ENCODE data around the gene PGK1.
"Not testable (repeated sequence)": the region's sequence is repeated elsewhere in the genome, so short reads cannot be mapped to it uniquely, and the experiment has no call there.

The PGK1 gene

DNA sequence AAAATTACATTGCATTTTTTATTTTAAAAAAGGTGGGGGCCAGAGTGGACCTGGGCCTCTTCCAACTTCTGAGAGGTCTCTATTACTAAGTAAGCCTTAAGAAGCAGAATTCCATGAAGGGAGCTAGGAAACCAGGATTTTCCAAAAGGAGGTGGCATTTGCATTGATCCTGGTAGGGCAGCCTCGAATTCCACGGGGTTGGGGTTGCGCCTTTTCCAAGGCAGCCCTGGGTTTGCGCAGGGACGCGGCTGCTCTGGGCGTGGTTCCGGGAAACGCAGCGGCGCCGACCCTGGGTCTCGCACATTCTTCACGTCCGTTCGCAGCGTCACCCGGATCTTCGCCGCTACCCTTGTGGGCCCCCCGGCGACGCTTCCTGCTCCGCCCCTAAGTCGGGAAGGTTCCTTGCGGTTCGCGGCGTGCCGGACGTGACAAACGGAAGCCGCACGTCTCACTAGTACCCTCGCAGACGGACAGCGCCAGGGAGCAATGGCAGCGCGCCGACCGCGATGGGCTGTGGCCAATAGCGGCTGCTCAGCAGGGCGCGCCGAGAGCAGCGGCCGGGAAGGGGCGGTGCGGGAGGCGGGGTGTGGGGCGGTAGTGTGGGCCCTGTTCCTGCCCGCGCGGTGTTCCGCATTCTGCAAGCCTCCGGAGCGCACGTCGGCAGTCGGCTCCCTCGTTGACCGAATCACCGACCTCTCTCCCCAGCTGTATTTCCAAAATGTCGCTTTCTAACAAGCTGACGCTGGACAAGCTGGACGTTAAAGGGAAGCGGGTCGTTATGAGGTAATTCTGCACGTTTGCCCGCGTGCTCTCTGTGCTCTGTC, at the start of gene PGK1:
TSS of gene PGK1 (plus strand) at position 626 of the 824 bp plus-strand sequence. CDS start at position 719, 93 bp downstream.
- DNase-seq (ENCODE audit: low read depth): peak; percentile 95

GRCh38 chrX:78063687-78064086, 40.4 kb upstream of the PGK1 start:
- no peak for DNase-seq (ENCODE audit: low read depth)

- no peak for DNase-seq (ENCODE audit: low read depth)
Observed at GRCh38 chrX:78064152-78064551, 39.9 kb upstream of the PGK1 start.

- peak; percentile 78 for DNase-seq (ENCODE audit: low read depth)
Observed at GRCh38 chrX:78064698-78065601, 39.1 kb upstream of the PGK1 start.

GRCh38 chrX:78066110-78066509, 37.9 kb upstream of the PGK1 start:
- DNase-seq (ENCODE audit: low read depth): no peak

DNA sequence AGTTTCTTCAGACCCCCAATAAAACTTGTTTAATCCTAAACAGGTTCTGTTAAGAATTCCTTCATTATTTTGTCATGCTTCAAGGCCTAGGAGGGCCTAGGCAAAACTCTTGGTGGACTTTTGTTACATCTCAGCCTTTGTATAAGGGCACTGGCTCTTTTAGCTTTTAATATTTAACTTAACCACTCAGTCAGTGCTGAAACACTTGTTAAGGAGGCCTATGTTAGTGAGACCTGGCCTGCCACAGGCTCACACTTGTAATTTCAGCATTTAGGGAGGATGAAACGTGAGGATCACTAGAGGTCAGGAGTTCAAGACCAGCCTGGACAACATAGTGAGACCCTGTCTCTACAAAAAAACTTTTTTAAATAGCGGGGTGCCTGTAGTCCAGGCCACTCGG, 32.7 kb upstream of the PGK1 start:
- no peak for DNase-seq (ENCODE audit: low read depth)

- DNase-seq (ENCODE audit: low read depth): not testable (repeated sequence)
Observed at GRCh38 chrX:78073147-78074077, 30.6 kb upstream of the PGK1 start.

DNA sequence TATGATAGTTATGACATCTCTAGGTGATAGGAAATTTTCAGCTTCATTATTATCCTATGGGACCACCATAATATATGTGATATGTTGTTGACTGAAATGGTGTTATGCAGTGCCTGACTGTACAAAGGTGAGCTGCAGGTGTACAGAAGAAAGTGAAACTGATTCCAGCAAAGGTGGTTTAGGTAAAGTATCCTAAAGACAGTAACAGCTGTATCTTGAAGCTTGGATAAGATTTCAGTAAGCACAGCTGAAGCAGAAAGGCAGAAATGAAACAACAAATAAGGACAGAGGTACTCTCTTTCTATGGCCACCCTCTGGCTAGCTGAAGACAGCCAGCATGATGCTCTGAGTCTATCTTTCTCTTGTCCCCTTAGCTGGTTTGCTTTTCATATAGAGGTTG, 30.0 kb upstream of the PGK1 start:
- DNase-seq (ENCODE audit: low read depth): no peak

- DNase-seq (ENCODE audit: low read depth): peak; percentile 28
Observed at GRCh38 chrX:78075787-78076389, 28.2 kb upstream of the PGK1 start.

- DNase-seq (ENCODE audit: low read depth): not testable (repeated sequence)
Observed at GRCh38 chrX:78081413-78081812, 22.6 kb upstream of the PGK1 start.

- peak; percentile 53 for DNase-seq (ENCODE audit: low read depth)
Observed at GRCh38 chrX:78092296-78092695, 11.8 kb upstream of the PGK1 start.

- DNase-seq (ENCODE audit: low read depth): no peak
Observed at GRCh38 chrX:78098108-78098507, 5.9 kb upstream of the PGK1 start.

DNA sequence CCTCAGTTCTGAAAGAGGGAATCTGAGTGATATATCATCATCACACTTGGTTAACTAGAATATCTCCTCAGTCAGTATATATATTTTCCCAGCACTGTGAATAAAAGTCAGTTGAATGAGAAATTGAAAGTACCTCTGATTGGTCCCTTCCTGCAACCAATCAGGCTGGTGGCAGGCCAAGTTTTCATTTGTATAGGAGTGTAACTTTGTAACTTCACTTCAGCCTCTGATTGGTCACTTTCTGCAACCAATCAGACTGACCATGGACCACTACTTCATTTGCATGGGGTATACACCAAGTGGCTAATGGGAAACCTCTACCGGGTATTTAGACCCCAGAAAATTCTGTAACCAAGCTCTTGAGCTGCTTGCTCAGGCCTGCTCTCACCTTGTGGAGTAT, 2.0 kb upstream of the PGK1 start:
- DNase-seq (ENCODE audit: low read depth): no peak

DNA sequence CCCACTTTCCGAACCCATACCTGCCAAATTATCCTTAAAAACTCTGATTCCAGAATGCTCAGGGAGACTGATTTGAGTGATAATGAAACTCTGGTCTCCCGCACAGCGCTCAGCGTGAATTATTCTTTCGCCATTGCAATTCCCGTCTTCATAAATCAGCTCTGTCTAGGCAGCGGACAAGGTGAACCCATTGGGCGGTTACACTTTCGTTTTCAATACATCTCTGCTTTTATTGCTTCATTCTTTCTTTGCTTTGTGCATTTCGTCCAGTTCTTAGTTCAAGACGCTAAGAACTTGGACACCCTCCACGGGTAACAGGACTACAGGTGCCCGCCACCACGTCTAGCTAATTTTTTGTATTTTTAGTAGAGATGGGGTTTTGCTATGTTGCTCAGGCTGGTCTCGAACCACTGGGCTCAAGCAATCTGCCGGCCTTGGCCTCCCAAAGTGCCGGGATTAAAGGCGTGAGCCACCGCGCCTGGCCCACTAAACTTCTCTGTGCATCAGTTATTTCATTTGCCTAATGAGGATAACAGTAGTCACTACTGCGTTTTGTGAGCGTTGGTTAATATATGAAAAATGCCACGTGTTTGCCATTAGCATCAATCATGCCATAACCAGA, 936 bp upstream of the PGK1 start:
- no peak for DNase-seq (ENCODE audit: low read depth)

DNA sequence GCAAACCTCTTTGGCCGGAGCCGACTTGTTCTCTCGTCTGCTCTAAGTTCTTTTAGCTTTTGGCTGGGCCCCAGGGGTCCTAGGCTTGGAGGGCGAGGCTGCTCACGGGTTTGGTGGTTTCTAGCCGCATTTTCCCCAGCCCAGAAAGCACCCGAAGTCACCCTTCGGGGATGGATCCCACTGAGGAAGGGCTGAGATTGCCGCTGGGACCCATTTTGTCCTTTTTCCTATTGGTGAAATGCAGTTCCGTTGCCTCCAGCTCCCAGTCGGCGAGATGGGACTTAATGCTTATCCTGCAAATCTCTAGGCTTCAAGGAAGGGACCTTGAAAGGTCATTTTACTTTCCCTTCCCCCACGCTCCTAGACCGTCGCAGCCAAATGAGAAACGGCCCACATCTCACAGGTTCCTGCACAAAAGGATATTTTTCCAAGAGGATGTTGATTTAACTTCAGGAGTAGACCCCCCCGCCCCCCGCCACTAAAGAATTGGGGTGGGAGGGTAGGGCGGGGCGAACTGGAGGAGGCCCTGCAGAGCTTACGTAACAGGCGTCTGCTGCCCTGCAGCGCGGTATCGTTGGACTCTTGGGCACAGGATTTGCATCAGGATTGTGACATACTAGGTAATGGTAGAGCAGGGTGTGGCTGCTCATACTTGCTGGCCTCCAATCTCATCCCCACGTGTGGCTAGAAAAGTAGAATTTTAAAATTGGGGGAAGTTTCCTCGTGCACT, 564 bp downstream of the PGK1 start:
- peak; percentile 59 for DNase-seq (ENCODE audit: low read depth)

GRCh38 chrX:78105944-78106650, 2.0 kb downstream of the PGK1 start:
- DNase-seq (ENCODE audit: low read depth): no peak

- DNase-seq (ENCODE audit: low read depth): no peak
Observed at GRCh38 chrX:78106651-78106986, 2.6 kb downstream of the PGK1 start.

DNA sequence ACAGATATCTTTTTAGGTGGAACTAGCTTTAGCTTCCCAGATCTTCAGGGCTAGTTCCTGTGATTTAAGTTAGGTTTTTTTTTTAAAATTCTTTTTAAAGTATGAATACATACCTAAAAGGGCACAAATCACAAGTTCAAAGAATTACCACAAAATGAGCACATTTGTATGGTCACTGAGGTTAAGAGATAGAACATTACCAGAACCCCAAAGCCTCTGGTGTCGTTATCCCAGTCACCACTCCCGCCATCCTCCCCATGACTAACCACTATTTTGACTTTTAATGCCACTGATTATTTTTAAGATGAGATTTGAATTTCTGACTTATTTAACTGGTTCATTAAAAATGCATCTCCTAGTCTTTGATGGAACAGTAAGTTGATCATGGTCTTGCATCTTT, 5.4 kb downstream of the PGK1 start:
- DNase-seq (ENCODE audit: low read depth): no peak

GRCh38 chrX:78111140-78111931, 7.3 kb downstream of the PGK1 start:
- DNase-seq (ENCODE audit: low read depth): no peak

Measured in ELR (cell line).